Small intestine (tissue), 7 donors: ENCODE measurements around the gene ASB8. TPM values are rescaled to one million over a fixed set of nuclear protein-coding genes. Genes with fewer than 3 reads are reported as not detected.

Experiments used
- DNase-seq, 2 donors: peaks; one replicate each; pipeline versions ENCODE4 v3.0.0 to v3.0.0-alpha.2; 2013
- FAIRE-seq: peaks from 2 replicates; lab custom pipeline; 2012; peaks lifted over from hg19 to GRCh38; lab: Jason Lieb, UNC
- H3K27ac ChIP-seq, 3 donors: one replicate each; pipeline ENCODE4 v1.5.1; 2013; ENCODE audit warnings: low read length in 2 of 3, mild to moderate bottlenecking in 2 of 3, control low read depth in 1 of 3, inconsistent platforms in 1 of 3, low read depth in 1 of 3, moderate library complexity in 1 of 3
- H3K27me3 ChIP-seq, 3 donors: one replicate each; pipeline ENCODE4 v1.6.1; 2013; ENCODE audit warnings: low read length in 3 of 3, inconsistent platforms in 1 of 3; ENCODE audit not compliant: control insufficient read depth in 3 of 3, insufficient read depth in 3 of 3
- H3K36me3 ChIP-seq, 3 donors: one replicate each; pipeline ENCODE4 v1.6.1; 2013; ENCODE audit warnings: low read length in 3 of 3, inconsistent platforms in 1 of 3, low read depth in 1 of 3, mild to moderate bottlenecking in 1 of 3, moderate library complexity in 1 of 3; ENCODE audit not compliant: control insufficient read depth in 3 of 3, insufficient read depth in 2 of 3
- H3K4me1 ChIP-seq, 3 donors: one replicate each; pipeline ENCODE4 v1.6.1; 2013; ENCODE audit warnings: low read length in 2 of 3, inconsistent platforms in 1 of 3, low read depth in 1 of 3, mild to moderate bottlenecking in 1 of 3, moderate library complexity in 1 of 3; ENCODE audit not compliant: control insufficient read depth in 3 of 3, insufficient read depth in 2 of 3
- H3K4me3 ChIP-seq, 3 donors: one replicate each; pipeline ENCODE4 v1.5.1; 2013; ENCODE audit warnings: low read length in 3 of 3, control low read depth in 1 of 3, inconsistent platforms in 1 of 3, low read depth in 1 of 3, mild to moderate bottlenecking in 1 of 3, moderate library complexity in 1 of 3
- H3K9me3 ChIP-seq, 2 donors: one replicate each; pipeline ENCODE4 v1.6.1; 2013; ENCODE audit warnings: low read depth in 1 of 2, low read length in 1 of 2; ENCODE audit not compliant: control insufficient read depth in 2 of 2, insufficient read depth in 1 of 2
- WGBS, 3 donors: extraction: QIAGEN DNeasy Blood & Tissue Kit; methylation state at CpG; one replicate each; pipeline ENCODE4 v1.1.7; 2013; 5-methylcytosine and 5-hydroxymethylcytosine counted together
- polyA plus RNA-seq, 4 donors: library from polyadenylated mRNA; stranded (reverse) in 3 of 4; unstranded in 1 of 4; fragments of 200-250 nt in 3 of 4; fragments of 120-200 nt in 1 of 4; gene quantifications; one replicate each; pipeline versions ENCODE4 v1.2.1 to v1.2.3, GENCODE V29; 2013
- donor health status: healthy with polysubstance abuse.
- donor health status: control.
- donor health status: control.
- donor health status: Bipolar disorder and iron deficiency.
- donor health status: healthy.

ASB8 gene
- polyA plus RNA-seq, 4 donors, result 17.6 to 29.6 (median 24.0) TPM

DNA sequence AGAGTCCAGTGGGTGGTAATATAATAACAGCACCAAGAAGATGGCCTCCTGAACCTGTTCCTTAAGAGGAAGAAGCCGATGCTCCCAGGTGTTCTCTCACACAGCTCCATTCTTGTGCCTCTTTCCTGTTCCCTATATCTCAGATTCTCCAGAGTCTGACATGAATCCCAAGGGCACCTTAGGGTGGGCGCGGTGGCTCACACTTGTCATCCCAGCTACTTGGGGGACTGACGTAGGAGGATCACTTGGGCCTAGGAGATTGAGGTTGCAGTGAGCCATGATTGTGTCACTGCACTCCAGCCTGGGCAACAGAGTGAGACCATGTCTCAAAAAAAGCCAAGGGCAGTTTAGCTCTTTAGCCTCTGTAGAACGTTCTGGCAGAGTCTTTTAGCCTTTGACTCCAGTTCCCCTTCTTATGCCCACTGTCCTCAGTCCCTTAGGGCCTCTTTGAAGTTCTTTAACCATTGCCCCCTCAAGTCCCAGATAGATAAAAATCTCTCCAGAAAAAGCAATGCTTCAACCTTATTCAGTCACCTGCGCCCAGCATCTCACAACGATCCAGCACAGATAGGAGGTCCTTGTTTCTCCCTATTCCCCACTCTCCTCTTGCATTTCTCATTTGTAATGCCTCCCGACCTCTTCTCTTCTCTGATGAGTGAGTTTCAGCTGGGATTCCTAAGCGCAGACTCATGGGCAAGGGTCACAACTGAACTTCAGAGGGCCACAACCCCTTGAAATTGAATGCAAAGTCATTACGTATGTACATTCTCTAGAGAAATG is 30.8 kb upstream of the ASB8 start:
- no peak overlapping the region for H3K4me3 ChIP-seq
- peaks cover 0 to 9% (median 0%) of the 10 kb centered on the region in 3 donors for H3K4me1 ChIP-seq
- H3K9me3 ChIP-seq, result no peaks in the 10 kb centered on the region
- WGBS, 3 donors, result 79 to 82% (median 81%) methylated on average over 10 of the region's 10 CpGs
- no peak overlapping the region for H3K27ac ChIP-seq
- H3K27me3 ChIP-seq, result peaks cover 0 to 36% (median 3%) of the 10 kb centered on the region in 3 donors
- FAIRE-seq (no peak), DNase-seq (no peak)
- H3K36me3 ChIP-seq, result no peaks in the 10 kb centered on the region

DNA sequence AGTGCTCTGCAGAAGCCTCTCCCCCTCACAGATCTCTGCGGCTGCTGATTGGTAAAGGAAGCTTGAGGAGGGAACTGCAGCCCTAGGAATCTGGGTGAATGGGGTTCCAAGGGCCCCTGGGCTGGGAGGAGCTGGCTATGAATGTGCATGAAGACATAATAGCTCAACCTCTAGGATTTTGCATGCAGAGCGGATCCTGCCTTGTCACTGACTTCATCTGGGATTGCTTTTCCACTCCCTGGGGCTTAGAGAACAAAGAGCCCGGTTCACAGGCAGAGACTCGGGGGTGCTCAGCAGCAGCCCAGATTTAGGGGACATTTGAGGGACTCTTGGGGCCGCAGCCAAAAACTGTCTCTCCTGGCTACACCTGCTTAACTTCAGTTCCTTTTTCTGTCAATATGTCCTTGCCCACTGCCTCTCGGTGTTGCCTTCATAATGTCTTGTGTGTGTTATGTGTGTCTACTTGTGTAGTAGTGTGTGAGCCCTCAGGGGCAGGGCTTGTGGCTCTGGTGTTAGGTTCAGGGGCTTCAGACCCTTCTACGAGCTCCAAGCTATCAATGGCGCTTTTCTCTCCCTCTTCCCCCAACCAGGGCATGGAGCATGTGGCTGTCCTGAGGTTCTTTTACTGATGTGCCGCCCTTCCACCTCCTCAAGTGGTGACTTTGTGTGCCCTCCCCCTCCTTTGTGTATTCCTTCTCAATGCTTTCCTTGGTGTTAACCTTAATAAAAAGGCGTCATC is 28.0 kb upstream of the ASB8 start:
- H3K27me3 ChIP-seq, result peaks cover 0 to 61% (median 5%) of the 10 kb centered on the region in 3 donors
- peak in 1 of 2 donors; percentile 26 for DNase-seq
- no peak overlapping the region for H3K4me3 ChIP-seq

GRCh38 chr12:48184549-48184922 is 27.2 kb upstream of the ASB8 start:
- 9 to 14% (median 10%) methylated on average over 20 of the region's 20 CpGs for WGBS, 3 donors
- H3K4me1 ChIP-seq, result peaks cover 0 to 4% (median 0%) of the 10 kb centered on the region in 3 donors
- no peak overlapping the region for H3K27ac ChIP-seq
- no peak for FAIRE-seq
- no peaks in the 10 kb centered on the region for H3K9me3 ChIP-seq
- H3K36me3 ChIP-seq, result no peaks in the 10 kb centered on the region
- no peak for DNase-seq
- peaks cover 0 to 69% (median 5%) of the 10 kb centered on the region in 3 donors for H3K27me3 ChIP-seq
- H3K4me3 ChIP-seq, result peak overlapping the region in 1 of 3 donors; percentile 27

More for the DNA sequence above, 28.0 kb upstream of the ASB8 start:
- no peaks in the 10 kb centered on the region for H3K9me3 ChIP-seq
- FAIRE-seq, result no peak
- H3K27ac ChIP-seq, result no peak overlapping the region
- H3K4me1 ChIP-seq, result peaks cover 0 to 9% (median 0%) of the 10 kb centered on the region in 3 donors
- WGBS, 3 donors, result 66 to 77% (median 75%) methylated on average over 10 of the region's 10 CpGs
- no peaks in the 10 kb centered on the region for H3K36me3 ChIP-seq

DNA sequence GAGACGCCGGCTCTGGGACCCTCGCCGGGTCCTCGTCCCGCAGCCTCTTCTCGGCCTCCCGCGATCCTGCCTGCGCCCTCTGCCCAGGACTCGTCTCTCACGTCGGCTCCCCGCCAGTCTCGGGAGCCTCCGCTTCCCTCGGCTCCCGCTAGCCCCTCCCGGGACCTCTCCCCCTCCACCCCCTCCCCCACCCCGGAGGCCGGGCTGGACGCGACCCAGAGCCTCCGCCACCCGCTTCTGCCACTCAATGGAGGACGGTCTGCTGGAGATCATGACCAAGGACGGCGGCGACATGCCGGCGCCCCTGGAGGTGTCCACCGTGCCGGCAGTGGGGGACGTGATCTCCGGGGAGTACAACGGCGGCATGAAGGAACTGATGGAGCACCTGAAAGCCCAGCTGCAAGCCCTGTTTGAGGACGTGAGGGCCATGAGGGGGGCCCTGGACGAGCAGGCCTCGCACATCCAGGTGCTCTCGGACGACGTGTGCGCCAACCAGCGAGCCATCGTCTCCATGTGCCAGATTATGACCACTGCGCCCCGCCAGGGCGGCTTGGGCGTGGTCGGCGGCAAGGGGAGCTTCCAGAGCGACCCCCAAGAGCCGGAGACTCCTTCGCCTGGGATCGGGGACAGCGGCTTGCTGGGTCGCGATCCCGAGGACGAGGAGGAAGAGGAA is 26.7 kb upstream of the ASB8 start:
- Histone ChIP-seq H3K36me3 (no peaks in the 10 kb centered on the region), H3K27ac (no peak overlapping the region), H3K9me3 (no peaks in the 10 kb centered on the region), H3K4me3 (peak overlapping the region; percentile 27 to 62 (median 49)), H3K27me3 (peaks cover 0 to 74% (median 5%) of the 10 kb centered on the region in 3 donors), H3K4me1 (peaks cover 0 to 4% (median 0%) of the 10 kb centered on the region in 3 donors)
- WGBS, 3 donors, result 3 to 6% (median 4%) methylated on average over 50 to 61 of the region's 61 CpGs
- DNase-seq (peak in 1 of 2 donors; percentile 24), FAIRE-seq (no peak)

DNA sequence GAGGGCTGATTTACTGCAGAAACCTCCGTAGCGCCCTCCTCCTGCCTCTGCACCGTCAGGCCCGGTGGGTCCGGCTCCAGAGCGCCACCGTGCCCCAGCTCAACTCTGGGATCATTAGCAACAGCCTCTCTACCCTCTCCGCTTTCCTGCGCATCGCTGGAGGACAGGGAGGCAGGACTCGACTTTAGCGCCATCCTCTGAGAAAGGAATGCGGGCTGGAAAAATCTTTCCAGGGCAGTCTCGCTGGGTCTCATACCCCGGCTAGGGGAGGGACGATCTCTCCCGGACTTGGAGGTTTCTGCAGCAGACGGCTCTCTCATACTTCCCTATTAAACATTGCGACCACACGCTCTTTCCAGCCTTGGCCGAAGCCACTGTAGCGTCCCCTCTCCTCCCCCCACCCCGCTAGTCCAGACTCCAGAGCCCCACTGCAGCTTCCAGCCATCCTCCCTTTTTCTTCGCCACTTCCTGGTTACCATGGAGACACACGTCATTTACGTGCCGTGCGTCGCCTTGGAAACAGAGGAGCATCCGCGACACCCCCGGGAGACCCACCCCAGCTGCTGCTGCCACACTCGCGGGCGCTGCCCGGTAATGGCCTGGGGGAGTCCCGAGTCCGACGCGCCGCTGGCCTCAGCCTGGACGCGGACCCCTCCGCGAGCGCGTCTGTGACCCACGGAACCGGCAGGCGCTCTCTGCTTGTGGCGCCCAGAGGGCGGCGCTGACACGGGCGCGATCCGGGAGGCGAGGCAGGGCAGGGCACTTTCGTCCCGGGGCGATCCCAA is 26.0 kb upstream of the ASB8 start, which contains the start of gene CCDC184:
Gene CCDC184, plus strand, starts transcription at position 554 of the 785 bp plus-strand sequence. CDS start 479 bp downstream, outside the sequence.
- H3K4me1 ChIP-seq, result peaks cover 0 to 4% (median 0%) of the 10 kb centered on the region in 3 donors
- H3K9me3 ChIP-seq, result no peaks in the 10 kb centered on the region
- H3K4me3 ChIP-seq, result peak within 1 kb of the TSS; percentile 27 to 62 (median 49)
- no peak for FAIRE-seq
- peak within 1 kb of the TSS in 1 of 3 donors; percentile 3 for H3K27ac ChIP-seq
- DNase-seq, result peak; percentile 63 to 74
- H3K36me3 ChIP-seq, result no peaks in the 10 kb centered on the region
- peaks cover 0 to 81% (median 5%) of the 10 kb centered on the region in 3 donors for H3K27me3 ChIP-seq
- 0 to 2% (median 1%) methylated on average over 58 to 61 of the region's 61 CpGs for WGBS, 3 donors

GRCh38 chr12:48182631-48183030 is 25.3 kb upstream of the ASB8 start:
- no peaks in the 10 kb centered on the region for H3K9me3 ChIP-seq
- peak overlapping the region in 1 of 3 donors; percentile 3 for H3K27ac ChIP-seq
- peak overlapping the region in 2 of 3 donors; percentile 27 to 49 for H3K4me3 ChIP-seq
- no peaks in the 10 kb centered on the region for H3K36me3 ChIP-seq
- DNase-seq, result no peak
- 3 to 6% (median 5%) methylated on average over 7 of the region's 7 CpGs for WGBS, 3 donors
- H3K27me3 ChIP-seq, result peaks cover 0 to 81% (median 5%) of the 10 kb centered on the region in 3 donors
- peaks cover 0 to 4% (median 0%) of the 10 kb centered on the region in 3 donors for H3K4me1 ChIP-seq
- no peak for FAIRE-seq

DNA sequence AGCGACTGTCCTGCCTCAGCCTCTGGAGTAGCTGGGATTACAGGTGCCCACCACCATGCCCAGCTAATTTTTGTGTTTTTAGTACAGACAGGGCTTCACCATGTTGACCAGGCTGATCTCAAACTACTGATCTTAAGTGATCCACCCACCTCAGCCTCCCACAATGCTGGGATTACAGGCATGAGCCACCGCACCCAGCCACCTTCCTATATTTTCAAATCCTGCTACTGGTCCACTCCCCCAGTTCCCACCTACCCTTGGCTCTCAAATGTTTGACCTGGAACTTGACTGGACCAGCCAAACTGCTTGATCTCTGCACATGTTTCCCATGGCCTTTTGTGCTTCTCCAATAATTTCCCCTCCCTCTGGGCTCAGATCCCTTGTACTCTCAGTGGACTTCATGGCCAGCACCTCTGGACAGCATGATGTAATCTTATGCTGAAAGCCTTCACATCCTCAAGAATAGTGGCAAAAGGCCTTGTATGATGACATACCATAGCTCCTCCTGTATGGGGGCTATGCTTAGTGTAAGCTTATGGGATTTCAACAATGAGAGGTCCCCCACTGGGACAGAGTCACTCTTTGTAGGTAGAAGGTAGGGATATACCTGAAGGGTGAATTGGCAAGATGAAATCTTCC is 23.7 kb upstream of the ASB8 start:
- FAIRE-seq (no peak), DNase-seq (no peak)
- 90 to 91% (median 91%) methylated on average over 2 of the region's 2 CpGs for WGBS, 3 donors
- Histone ChIP-seq H3K9me3 (no peaks in the 10 kb centered on the region), H3K27me3 (peaks cover 0 to 80% (median 7%) of the 10 kb centered on the region in 3 donors), H3K4me3 (no peak overlapping the region), H3K36me3 (no peaks in the 10 kb centered on the region), H3K27ac (no peak overlapping the region), H3K4me1 (peaks cover 0 to 4% (median 0%) of the 10 kb centered on the region in 3 donors)
